SU-DHL-6 (cell line): ENCODE data around the gene P3H3.

Experiments used
- EZH2phosphoT487 ChIP-seq: fragments of 200-600 bp; sonication (generic), shearing (Covaris generic); conservative IDR thresholded peaks from 2 replicates; pipeline ENCODE4 v1.6.1; 2018; ENCODE audit warnings: mild to moderate bottlenecking, antibody characterized with exemption, low read length, moderate library complexity, mixed read lengths
- TF ChIP-seq, protein P1 (sequence below): fragments of 200-600 bp; sonication (generic); IDR thresholded peaks from one replicate; pipeline ENCODE4 v1.5.1; 2017; ENCODE audit warnings: antibody characterized with exemption, mild to moderate bottlenecking, low read length, moderate library complexity; ENCODE audit not compliant: insufficient read depth, poor library complexity, severe bottlenecking

DNA sequence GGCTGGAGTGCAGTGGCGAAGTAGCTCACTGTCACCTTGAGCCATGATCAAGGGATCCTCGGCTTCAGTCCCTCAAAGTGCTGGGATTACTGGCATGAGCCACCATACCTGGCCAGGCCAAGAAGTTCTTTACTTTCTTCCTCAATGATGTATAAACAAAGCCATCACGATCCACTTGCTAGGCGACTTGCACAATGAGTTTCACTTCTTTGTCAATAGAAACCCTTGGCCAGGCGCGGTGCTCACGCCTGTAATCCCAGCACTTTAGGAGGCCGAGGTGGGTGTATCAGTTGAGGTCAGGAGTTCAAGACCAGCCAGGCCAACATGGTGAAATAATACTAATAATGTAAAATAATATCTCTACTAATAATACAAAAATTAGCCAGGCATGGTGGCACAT, 59.3 kb downstream of the P3H3 start:
- TF ChIP-seq, protein P1, sequence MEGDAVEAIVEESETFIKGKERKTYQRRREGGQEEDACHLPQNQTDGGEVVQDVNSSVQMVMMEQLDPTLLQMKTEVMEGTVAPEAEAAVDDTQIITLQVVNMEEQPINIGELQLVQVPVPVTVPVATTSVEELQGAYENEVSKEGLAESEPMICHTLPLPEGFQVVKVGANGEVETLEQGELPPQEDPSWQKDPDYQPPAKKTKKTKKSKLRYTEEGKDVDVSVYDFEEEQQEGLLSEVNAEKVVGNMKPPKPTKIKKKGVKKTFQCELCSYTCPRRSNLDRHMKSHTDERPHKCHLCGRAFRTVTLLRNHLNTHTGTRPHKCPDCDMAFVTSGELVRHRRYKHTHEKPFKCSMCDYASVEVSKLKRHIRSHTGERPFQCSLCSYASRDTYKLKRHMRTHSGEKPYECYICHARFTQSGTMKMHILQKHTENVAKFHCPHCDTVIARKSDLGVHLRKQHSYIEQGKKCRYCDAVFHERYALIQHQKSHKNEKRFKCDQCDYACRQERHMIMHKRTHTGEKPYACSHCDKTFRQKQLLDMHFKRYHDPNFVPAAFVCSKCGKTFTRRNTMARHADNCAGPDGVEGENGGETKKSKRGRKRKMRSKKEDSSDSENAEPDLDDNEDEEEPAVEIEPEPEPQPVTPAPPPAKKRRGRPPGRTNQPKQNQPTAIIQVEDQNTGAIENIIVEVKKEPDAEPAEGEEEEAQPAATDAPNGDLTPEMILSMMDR = no peak
- no peak for TF ChIP-seq EZH2phosphoT487
